SK-N-SH (cell line): ENCODE data around the gene REG3G. TPM values are rescaled to one million over a fixed set of nuclear protein-coding genes. Genes with fewer than 3 reads are reported as not detected.

ENCODE experiments used
- CTCF ChIA-PET: fragments of 300-600, 350-600 bp; formaldehyde crosslinking; extraction: SDS; loops from one replicate; lab custom pipeline; 2021; lab: Yijun Ruan, JAX
- POLR2A ChIA-PET: fragments of 350-600 bp; sonication (Branson Sonifier 250); formaldehyde crosslinking; extraction: SDS; loops from one replicate; lab custom pipeline; 2020; ENCODE audit warnings: antibody characterized with exemption, inconsistent platforms; lab: Yijun Ruan, JAX
- DNase-seq: peaks from one replicate; pipeline ENCODE4 v3.0.0; 2012
- H2AFZ ChIP-seq: fragments of 200-600 bp; sonication (generic); 2 replicates; pipeline ENCODE4 v1.8.1; 2016; ENCODE audit warnings: antibody characterized with exemption, mild to moderate bottlenecking, low read depth
- H3F3A ChIP-seq: fragments of 200-600 bp; sonication (generic); replicated peaks from 2 replicates; pipeline ENCODE3; 2016; ENCODE audit warnings: antibody characterized with exemption, mild to moderate bottlenecking; ENCODE audit not compliant: insufficient read depth
- H3K27ac ChIP-seq, 2 experiments: fragments of 200-500 bp in 1 of 2; fragments of 200-600 bp in 1 of 2; sonication (Bioruptor generic) in 1 of 2; sonication (generic), shearing (Covaris generic) in 1 of 2; 2 replicates each; pipeline versions ENCODE4 v1.5.1 to v1.6.1; 2014 to 2016; ENCODE audit warnings: low read depth in 2 of 2, inconsistent platforms in 1 of 2, low read length in 1 of 2, mild to moderate bottlenecking in 1 of 2, mixed read lengths in 1 of 2
- H3K27me3 ChIP-seq: fragments of 200-600 bp; sonication (generic), shearing (Covaris generic); 2 replicates; pipeline ENCODE4 v1.6.1; 2016; ENCODE audit warnings: mixed run types; ENCODE audit not compliant: insufficient read depth
- H3K36me3 ChIP-seq, 2 experiments: fragments of 200-500 bp in 1 of 2; fragments of 200-600 bp in 1 of 2; sonication (Bioruptor generic) in 1 of 2; sonication (generic) in 1 of 2; replicated peaks in 1 of 2; 2 replicates each; pipeline versions ENCODE3 to v1.5.1; 2014 to 2016; ENCODE audit warnings: low read length in 1 of 2, mild to moderate bottlenecking in 1 of 2; ENCODE audit not compliant: insufficient read depth in 2 of 2, control insufficient read depth in 1 of 2
- H3K4me1 ChIP-seq, 2 experiments: fragments of 200-500 bp in 1 of 2; fragments of 200-600 bp in 1 of 2; sonication (Bioruptor generic) in 1 of 2; sonication (generic), shearing (Covaris generic) in 1 of 2; 2 replicates each; pipeline versions ENCODE4 v1.5.1 to v1.6.1; 2014 to 2016; ENCODE audit warnings: low read depth in 1 of 2, low read length in 1 of 2, mixed run types in 1 of 2; ENCODE audit not compliant: insufficient read depth in 2 of 2, control insufficient read depth in 1 of 2
- H3K4me2 ChIP-seq: fragments of 200-600 bp; sonication (generic), shearing (Covaris generic); 2 replicates; pipeline ENCODE4 v1.6.1; 2017; ENCODE audit warnings: mixed run types
- H3K4me3 ChIP-seq, 2 experiments: fragments of 200-500 bp in 1 of 2; fragments of 200-600 bp in 1 of 2; sonication (Bioruptor generic) in 1 of 2; sonication (generic), shearing (Covaris generic) in 1 of 2; 2 replicates each; pipeline versions ENCODE4 v1.5.1 to v1.8.1; 2014 to 2016; ENCODE audit warnings: low read depth in 2 of 2, inconsistent platforms in 1 of 2, low read length in 1 of 2, mild to moderate bottlenecking in 1 of 2, mixed read lengths in 1 of 2, moderate library complexity in 1 of 2
- H3K79me2 ChIP-seq: fragments of 200-600 bp; sonication (generic); 2 replicates; pipeline ENCODE4 v1.8.1; 2017; ENCODE audit warnings: mild to moderate bottlenecking; ENCODE audit not compliant: insufficient read depth
- H3K9ac ChIP-seq: fragments of 200-600 bp; sonication (generic); 2 replicates; pipeline ENCODE4 v1.6.1; 2017; ENCODE audit warnings: mixed run types
- H3K9me2 ChIP-seq: fragments of 200-600 bp; sonication (generic); 2 replicates; pipeline ENCODE4 v1.6.1; 2017; ENCODE audit warnings: mixed run types
- H3K9me3 ChIP-seq: fragments of 200-600 bp; sonication (generic); 2 replicates; pipeline ENCODE4 v1.6.1; 2017; ENCODE audit warnings: mixed run types, mild to moderate bottlenecking, moderate library complexity
- H4K20me1 ChIP-seq: fragments of 200-600 bp; sonication (generic); 2 replicates; pipeline ENCODE4 v1.6.1; 2017; ENCODE audit warnings: mild to moderate bottlenecking, mixed run types; ENCODE audit not compliant: insufficient read depth
- CHD2 ChIP-seq: fragments of 150-350 bp; IDR thresholded peaks from 2 replicates; pipeline ENCODE4 v1.6.1; 2018; ENCODE audit warnings: low read length; ENCODE audit not compliant: partially characterized antibody
- ELF1 ChIP-seq: IDR thresholded peaks from 2 replicates; pipeline ENCODE4 v1.4.0; 2012
- FOSL2 ChIP-seq: IDR thresholded peaks from 2 replicates; pipeline ENCODE4 v1.4.0; 2012; ENCODE audit warnings: low read depth, mild to moderate bottlenecking, moderate library complexity, borderline replicate concordance
- FOXM1 ChIP-seq: IDR thresholded peaks from 2 replicates; pipeline ENCODE4 v1.4.0; 2012; ENCODE audit warnings: low read depth, mild to moderate bottlenecking
- GATA2 ChIP-seq: sonication (generic); formaldehyde crosslinking; IDR thresholded peaks from 2 replicates; pipeline ENCODE4 v1.5.0; 2020; ENCODE audit warnings: mild to moderate bottlenecking, missing genetic modification reagents
- MEF2A ChIP-seq: IDR thresholded peaks from 2 replicates; pipeline ENCODE4 v1.4.0; 2012; ENCODE audit warnings: low read depth, borderline replicate concordance
- MXI1 ChIP-seq: IDR thresholded peaks from 2 replicates; pipeline ENCODE4 v1.6.1; 2012; ENCODE audit warnings: mild to moderate bottlenecking, low read depth, low read length, improper control_type of control experiment
- NFIC ChIP-seq: IDR thresholded peaks from 2 replicates; pipeline ENCODE4 v1.4.0; 2012; ENCODE audit warnings: borderline replicate concordance
- POLR2AphosphoS5 ChIP-seq: IDR thresholded peaks from 2 replicates; pipeline ENCODE4 v1.6.1; 2012; ENCODE audit warnings: low read depth, low read length
- RCOR1 ChIP-seq: fragments of 150-350 bp; IDR thresholded peaks from 2 replicates; pipeline ENCODE4 v1.6.1; 2017; ENCODE audit warnings: antibody characterized with exemption, low read length
- SIN3A ChIP-seq: IDR thresholded peaks from 2 replicates; pipeline ENCODE4 v1.6.1; 2012; ENCODE audit warnings: low read depth, mild to moderate bottlenecking, low read length, moderate library complexity, borderline replicate concordance
- TEAD4 ChIP-seq: IDR thresholded peaks from 2 replicates; pipeline ENCODE4 v1.4.0; 2012; ENCODE audit warnings: mild to moderate bottlenecking, borderline replicate concordance; ENCODE audit not compliant: insufficient read depth
- WGBS: methylation state at CpG from one replicate; pipeline ENCODE4 v1.1.6; 2017; ENCODE audit warnings: low lambda C conversion rate; 5-methylcytosine and 5-hydroxymethylcytosine counted together
- polyA plus RNA-seq, 3 experiments: library from polyadenylated mRNA; depleted of rRNA; stranded (reverse); fragments of >200 nt; gene quantifications; 2 replicates each; pipeline ENCODE4 v1.2.3, GENCODE V29; 2012
- TF ChIP-seq, protein P1 (sequence below): fragments of 200-600 bp; sonication (generic); IDR thresholded peaks from 2 replicates; pipeline ENCODE4 v1.6.1; 2017; ENCODE audit warnings: antibody characterized with exemption, mild to moderate bottlenecking, moderate library complexity
- TF ChIP-seq, protein P2 (sequence below): IDR thresholded peaks from 2 replicates; pipeline ENCODE4 v1.4.0; 2012; ENCODE audit warnings: low read depth

Gene REG3G
- polyA plus RNA-seq, 1 of the 3 experiments (the other 2 are of a cell fraction), result not detected

DNA sequence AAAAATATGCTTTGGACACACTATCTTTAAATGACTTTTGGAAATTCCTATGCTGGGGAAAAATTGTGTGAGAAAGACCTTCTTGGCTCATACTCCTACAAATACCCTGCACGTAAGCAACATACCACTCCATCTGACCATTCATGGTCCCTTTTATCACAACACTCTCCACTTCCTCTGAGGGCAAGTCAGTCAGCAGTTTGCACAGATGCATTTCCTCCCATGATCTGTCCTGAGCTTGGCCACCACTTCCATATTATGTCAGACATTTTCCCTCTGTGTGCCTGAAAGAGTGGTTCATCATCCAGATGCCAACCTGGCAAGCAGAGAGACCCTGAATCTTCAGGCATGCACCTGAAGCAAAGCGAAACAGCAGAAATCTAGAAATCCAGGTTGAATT lies 16.1 kb upstream of the REG3G start:
- Histone ChIP-seq H3K4me1 (peaks cover 0 to 14% of the 10 kb centered on the region in 2 experiments; a peak in 2 of 4 replicates), H3K9ac (no peak overlapping the region), H3K4me2 (no peak overlapping the region), H3K4me3 (no peak overlapping the region), H3F3A (no peaks in the 10 kb centered on the region), H3K27ac (no peak overlapping the region), H3K36me3 (no peaks in the 10 kb centered on the region), H3K27me3 (no peaks in the 10 kb centered on the region), H4K20me1 (no peaks in the 10 kb centered on the region), H3K9me3 (no peaks in the 10 kb centered on the region), H2AFZ (no peak overlapping the region), H3K9me2 (no peaks in the 10 kb centered on the region), H3K79me2 (no peaks in the 10 kb centered on the region)
- ChIA-PET CTCF (interaction anchor here (1.6 kb wide), 1 partner anchor 29 kb away, joined by 3 read pairs; no protein-coding TSS in a partner anchor), POLR2A (no interaction called here)
- TF ChIP-seq TEAD4 (no peak), GATA2 (no peak)
- DNase-seq, result no peak
- WGBS, result 13% methylated on average over 2 of the region's 2 CpGs

DNA sequence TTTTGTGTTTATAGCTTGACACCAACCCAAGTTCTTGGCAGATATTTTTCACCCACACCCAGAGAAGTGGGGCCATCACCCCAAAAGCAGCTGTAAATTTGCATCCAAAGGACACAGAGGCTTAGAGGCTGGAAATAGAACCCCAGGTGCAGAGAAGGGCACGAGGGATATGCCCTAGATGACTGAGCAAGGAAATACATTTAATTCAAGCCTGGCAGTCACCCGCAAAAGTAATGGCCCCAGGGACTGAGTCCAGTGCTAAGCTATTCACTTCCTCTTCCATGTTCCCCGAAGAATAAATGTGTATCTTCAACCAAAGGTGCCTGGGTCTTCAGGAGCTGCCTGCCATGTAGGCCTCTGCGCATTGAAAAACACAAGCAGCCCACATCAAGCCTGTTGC lies 14.0 kb upstream of the REG3G start:
- H3K79me2 ChIP-seq, result no peaks in the 10 kb centered on the region
- no peaks in the 10 kb centered on the region for H3K4me1 ChIP-seq
- no peak overlapping the region for H2AFZ ChIP-seq
- H4K20me1 ChIP-seq, result no peaks in the 10 kb centered on the region
- no peak for TF ChIP-seq MEF2A
- TF ChIP-seq POLR2AphosphoS5, result no peak
- TF ChIP-seq FOSL2, result no peak
- no peak for TF ChIP-seq FOXM1
- TF ChIP-seq TEAD4, result no peak
- TF ChIP-seq NFIC, result no peak
- no peak for TF ChIP-seq CHD2
- TF ChIP-seq ELF1, result no peak
- TF ChIP-seq, protein P1, sequence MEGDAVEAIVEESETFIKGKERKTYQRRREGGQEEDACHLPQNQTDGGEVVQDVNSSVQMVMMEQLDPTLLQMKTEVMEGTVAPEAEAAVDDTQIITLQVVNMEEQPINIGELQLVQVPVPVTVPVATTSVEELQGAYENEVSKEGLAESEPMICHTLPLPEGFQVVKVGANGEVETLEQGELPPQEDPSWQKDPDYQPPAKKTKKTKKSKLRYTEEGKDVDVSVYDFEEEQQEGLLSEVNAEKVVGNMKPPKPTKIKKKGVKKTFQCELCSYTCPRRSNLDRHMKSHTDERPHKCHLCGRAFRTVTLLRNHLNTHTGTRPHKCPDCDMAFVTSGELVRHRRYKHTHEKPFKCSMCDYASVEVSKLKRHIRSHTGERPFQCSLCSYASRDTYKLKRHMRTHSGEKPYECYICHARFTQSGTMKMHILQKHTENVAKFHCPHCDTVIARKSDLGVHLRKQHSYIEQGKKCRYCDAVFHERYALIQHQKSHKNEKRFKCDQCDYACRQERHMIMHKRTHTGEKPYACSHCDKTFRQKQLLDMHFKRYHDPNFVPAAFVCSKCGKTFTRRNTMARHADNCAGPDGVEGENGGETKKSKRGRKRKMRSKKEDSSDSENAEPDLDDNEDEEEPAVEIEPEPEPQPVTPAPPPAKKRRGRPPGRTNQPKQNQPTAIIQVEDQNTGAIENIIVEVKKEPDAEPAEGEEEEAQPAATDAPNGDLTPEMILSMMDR, result no peak
- no peak for TF ChIP-seq MXI1
- no peak for TF ChIP-seq SIN3A
- TF ChIP-seq, protein P2, sequence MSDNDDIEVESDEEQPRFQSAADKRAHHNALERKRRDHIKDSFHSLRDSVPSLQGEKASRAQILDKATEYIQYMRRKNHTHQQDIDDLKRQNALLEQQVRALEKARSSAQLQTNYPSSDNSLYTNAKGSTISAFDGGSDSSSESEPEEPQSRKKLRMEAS, result no peak
- TF ChIP-seq RCOR1, result no peak
- no peak for DNase-seq
- 37% methylated on average over 4 of the region's 4 CpGs for WGBS
- no peaks in the 10 kb centered on the region for H3K36me3 ChIP-seq
- no peaks in the 10 kb centered on the region for H3F3A ChIP-seq
- no peak overlapping the region for H3K27ac ChIP-seq
- H3K4me2 ChIP-seq, result no peak overlapping the region
- H3K4me3 ChIP-seq, result no peak overlapping the region
- H3K27me3 ChIP-seq, result no peaks in the 10 kb centered on the region
- H3K9ac ChIP-seq, result no peak overlapping the region
- CTCF ChIA-PET, result no interaction called here
- POLR2A ChIA-PET, result no interaction called here
- H3K9me3 ChIP-seq, result no peaks in the 10 kb centered on the region
- H3K9me2 ChIP-seq, result no peaks in the 10 kb centered on the region
